ENCODE results near the gene CLIC1. TPM values are rescaled to one million over a fixed set of nuclear protein-coding genes. Genes with fewer than 3 reads are reported as not detected.

Gene CLIC1
- total RNA-seq, 2 donors from 2014 or later = 468 to 581 TPM

GRCh38 chr6:31776485-31776988, 40.2 kb upstream of the CLIC1 start:
- Mint-ChIP-seq H3K27ac (peak overlapping the region in 1 of 2 donors; percentile 79), H3K4me1 (ENCODE audit: low read depth in 2 of 2) (peaks cover 18 to 19% of the 10 kb centered on the region in 2 donors), H3K4me3 (peak overlapping the region; percentile 16), H3K9me3 (no peaks in the 10 kb centered on the region), H3K27me3 (no peaks in the 10 kb centered on the region), H3K36me3 (no peaks in the 10 kb centered on the region)
- DNase-seq (ENCODE audit: low spot score) (no peak), ATAC-seq (no peak)

DNA sequence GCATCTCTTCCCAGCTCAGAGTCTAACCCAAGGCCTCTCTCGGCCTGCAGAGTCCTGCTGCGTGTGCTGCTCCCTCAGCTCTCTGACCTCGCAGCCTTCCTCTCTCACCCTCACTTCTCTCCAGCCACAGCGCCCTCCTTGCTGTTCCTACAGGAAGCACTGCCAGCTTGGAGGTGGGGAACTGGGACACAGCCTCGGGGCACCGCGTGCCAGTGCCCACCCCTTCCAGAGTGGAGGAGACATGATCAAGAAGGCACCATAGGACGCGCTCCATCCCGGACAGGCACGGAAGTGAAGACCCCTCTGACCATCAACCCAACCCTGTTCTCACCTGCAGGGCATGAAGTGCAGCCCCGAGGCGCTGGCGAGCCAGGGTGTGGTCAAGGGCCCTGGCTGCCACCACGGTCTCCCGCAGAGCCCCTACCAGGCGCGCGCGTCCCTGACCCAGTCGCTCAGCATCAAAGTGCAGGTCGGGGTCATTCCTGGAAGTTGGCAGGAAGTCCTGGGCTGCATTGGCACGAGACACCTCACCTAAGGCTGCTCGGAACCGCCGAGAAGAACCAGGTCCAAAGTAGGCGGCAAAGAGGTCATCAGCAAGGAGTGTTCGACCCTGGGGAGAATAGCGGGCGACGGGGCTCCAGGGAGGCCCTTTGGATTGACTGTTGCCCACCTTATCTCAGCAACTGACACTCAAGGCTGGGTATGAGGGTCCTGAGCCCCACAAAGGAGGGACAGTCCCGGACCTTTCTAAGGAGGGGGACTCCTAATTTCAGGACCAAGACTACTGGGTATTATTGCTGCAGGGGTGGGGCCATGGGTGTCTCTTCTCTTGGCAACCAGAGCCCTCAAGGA, 39.5 kb upstream of the CLIC1 start:
- ATAC-seq = no peak
- Mint-ChIP-seq H3K27ac (peak overlapping the region in 1 of 2 donors; percentile 79), H3K36me3 (no peaks in the 10 kb centered on the region), H3K4me1 (ENCODE audit: low read depth in 2 of 2) (peaks cover 23 to 24% of the 10 kb centered on the region in 2 donors), H3K4me3 (peak overlapping the region; percentile 16), H3K9me3 (no peaks in the 10 kb centered on the region), H3K27me3 (no peaks in the 10 kb centered on the region)
- no peak for DNase-seq (ENCODE audit: low spot score)

GRCh38 chr6:31775184-31775583, 38.9 kb upstream of the CLIC1 start:
- Mint-ChIP-seq H3K4me3 (no peak overlapping the region), H3K36me3 (no peaks in the 10 kb centered on the region), H3K9me3 (no peaks in the 10 kb centered on the region), H3K4me1 (ENCODE audit: low read depth in 2 of 2) (peaks cover 23 to 24% of the 10 kb centered on the region in 2 donors), H3K27me3 (no peaks in the 10 kb centered on the region), H3K27ac (peak overlapping the region in 1 of 2 donors; percentile 79)
- DNase-seq (ENCODE audit: low spot score) (no peak), ATAC-seq (no peak)

GRCh38 chr6:31771992-31772358, 35.6 kb upstream of the CLIC1 start:
- no peak for DNase-seq (ENCODE audit: low spot score)
- Mint-ChIP-seq H3K4me1 (ENCODE audit: low read depth in 2 of 2) (peaks cover 23 to 24% of the 10 kb centered on the region in 2 donors), H3K27ac (no peak overlapping the region), H3K4me3 (no peak overlapping the region), H3K9me3 (no peaks in the 10 kb centered on the region), H3K27me3 (no peaks in the 10 kb centered on the region), H3K36me3 (no peaks in the 10 kb centered on the region)
- ATAC-seq = no peak

DNA sequence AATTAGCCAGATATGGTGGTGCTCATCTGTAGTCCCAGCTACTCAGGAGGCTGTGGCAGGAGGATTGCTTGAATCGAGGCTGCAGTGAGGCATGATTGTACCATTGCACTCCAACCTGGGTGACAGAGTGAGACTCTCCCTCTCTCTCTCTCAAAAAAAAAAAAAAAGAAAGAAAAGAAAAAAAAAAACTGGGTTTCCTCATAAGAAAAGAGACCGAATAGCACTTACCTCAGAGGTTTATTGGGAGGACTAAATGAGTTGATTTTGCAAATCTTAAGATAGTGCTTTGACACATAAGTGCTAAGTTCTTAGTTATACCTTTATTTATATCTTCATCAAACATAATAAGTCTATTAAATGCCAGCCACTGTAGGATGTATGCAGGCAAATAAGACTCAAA, 34.5 kb upstream of the CLIC1 start:
- Mint-ChIP-seq H3K27me3 (no peaks in the 10 kb centered on the region), H3K27ac (no peak overlapping the region), H3K4me1 (ENCODE audit: low read depth in 2 of 2) (peaks cover 17 to 19% of the 10 kb centered on the region in 2 donors), H3K4me3 (no peak overlapping the region), H3K9me3 (no peaks in the 10 kb centered on the region), H3K36me3 (no peaks in the 10 kb centered on the region)
- no peak for ATAC-seq
- no peak for DNase-seq (ENCODE audit: low spot score)

- ATAC-seq (peak; percentile 85 to 91), DNase-seq (ENCODE audit: low spot score) (peak; percentile 83)
- H3K36me3 Mint-ChIP-seq = no peaks in the 10 kb centered on the region
- peak overlapping the region; percentile 50 to 65 for H3K27ac Mint-ChIP-seq
- H3K9me3 Mint-ChIP-seq = no peaks in the 10 kb centered on the region
- no peaks in the 10 kb centered on the region for H3K27me3 Mint-ChIP-seq
- no peak overlapping the region for H3K4me3 Mint-ChIP-seq
- peaks cover 17% of the 10 kb centered on the region in 2 donors for H3K4me1 Mint-ChIP-seq (ENCODE audit: low read depth in 2 of 2)
These were observed 33.5 kb upstream of the CLIC1 start for GRCh38 chr6:31769684-31770371.

DNA sequence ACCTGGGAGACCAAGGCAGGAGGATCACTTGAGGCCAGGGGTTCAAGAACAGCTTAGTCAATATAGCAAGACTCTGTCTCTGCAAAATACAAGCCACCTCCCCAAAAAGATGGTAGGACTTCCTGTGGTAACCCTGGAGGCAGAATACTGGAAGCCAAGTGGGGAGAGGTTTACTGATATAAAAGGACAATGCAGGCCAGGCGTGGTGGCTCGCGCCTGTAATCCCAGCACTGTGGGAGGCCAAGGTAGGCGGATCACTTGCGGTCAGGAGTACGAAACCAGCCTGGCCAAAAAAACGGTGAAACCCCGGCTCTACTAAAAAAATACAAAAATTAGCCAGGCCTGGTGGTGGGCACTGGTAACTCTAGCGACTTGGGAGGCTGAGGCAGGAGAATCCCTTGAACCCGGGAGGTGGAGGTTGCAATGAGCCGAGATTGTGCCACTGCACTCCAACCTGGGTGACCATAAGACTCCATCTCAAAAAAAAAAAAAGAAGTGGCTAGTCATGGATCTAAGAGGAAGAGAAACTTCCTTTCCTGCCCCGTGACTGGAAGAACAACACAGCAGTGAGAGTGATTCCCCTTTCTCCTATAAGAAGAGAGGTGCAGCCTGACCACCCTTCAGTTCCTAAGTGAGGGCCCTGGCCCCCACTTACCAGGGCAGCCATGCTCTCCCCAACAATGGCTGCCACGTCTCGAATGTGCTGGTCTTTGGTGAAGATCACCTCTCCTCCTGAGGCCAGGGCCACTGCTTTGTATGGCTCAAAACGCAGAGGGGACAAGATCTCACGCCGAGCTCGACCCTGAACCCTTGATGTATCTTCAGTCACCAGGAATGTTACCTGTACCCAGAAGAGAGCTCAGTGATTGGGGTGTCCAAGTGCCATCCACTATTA, 32.3 kb upstream of the CLIC1 start:
- Mint-ChIP-seq H3K27me3 (no peaks in the 10 kb centered on the region), H3K36me3 (no peaks in the 10 kb centered on the region), H3K27ac (no peak overlapping the region), H3K4me3 (no peak overlapping the region), H3K9me3 (no peaks in the 10 kb centered on the region), H3K4me1 (ENCODE audit: low read depth in 2 of 2) (peaks cover 17% of the 10 kb centered on the region in 2 donors)
- ATAC-seq = no peak
- DNase-seq (ENCODE audit: low spot score) = no peak

DNA sequence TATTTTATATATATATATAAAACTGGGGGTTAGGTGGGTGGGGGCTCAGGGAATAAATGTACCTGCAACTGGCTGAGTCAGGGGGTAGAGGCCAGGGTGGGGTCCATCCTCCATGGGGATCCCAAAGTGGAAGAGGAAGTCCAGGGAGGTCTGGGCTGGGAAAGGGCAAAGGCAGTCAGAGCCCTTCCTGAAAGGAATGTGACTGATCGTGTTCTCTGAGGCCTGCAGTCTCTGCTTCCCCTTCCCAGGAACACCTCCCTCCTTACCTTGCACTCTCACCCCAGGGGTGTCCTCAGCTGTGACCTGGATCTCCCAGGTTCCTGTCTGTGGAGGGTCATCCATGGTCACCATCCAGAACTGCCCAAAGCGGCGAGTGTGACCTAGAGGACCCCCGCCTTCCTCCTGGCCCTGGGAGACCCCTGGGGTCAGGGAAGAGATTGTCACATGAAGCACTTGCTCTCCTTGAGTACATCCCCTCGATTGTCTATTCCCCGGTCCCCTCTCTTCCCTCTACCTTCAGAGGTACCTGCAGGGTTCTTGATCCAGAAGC, 30.8 kb upstream of the CLIC1 start:
- Mint-ChIP-seq H3K27me3 (no peaks in the 10 kb centered on the region), H3K4me3 (no peak overlapping the region), H3K4me1 (ENCODE audit: low read depth in 2 of 2) (peaks cover 12 to 15% of the 10 kb centered on the region in 2 donors), H3K9me3 (no peaks in the 10 kb centered on the region), H3K36me3 (no peaks in the 10 kb centered on the region), H3K27ac (no peak overlapping the region)
- DNase-seq (ENCODE audit: low spot score) = no peak
- no peak for ATAC-seq

GRCh38 chr6:31765910-31766794, 29.8 kb upstream of the CLIC1 start:
- ATAC-seq = no peak
- Mint-ChIP-seq H3K27ac (no peak overlapping the region), H3K9me3 (no peaks in the 10 kb centered on the region), H3K4me1 (ENCODE audit: low read depth in 2 of 2) (peaks cover 8 to 13% of the 10 kb centered on the region in 2 donors), H3K27me3 (no peaks in the 10 kb centered on the region), H3K36me3 (no peaks in the 10 kb centered on the region), H3K4me3 (no peak overlapping the region)
- DNase-seq (ENCODE audit: low spot score) = no peak

- Mint-ChIP-seq H3K36me3 (no peaks in the 10 kb centered on the region), H3K9me3 (no peaks in the 10 kb centered on the region), H3K4me1 (ENCODE audit: low read depth in 2 of 2) (peaks cover 7 to 15% of the 10 kb centered on the region in 2 donors), H3K4me3 (no peak overlapping the region), H3K27ac (no peak overlapping the region), H3K27me3 (no peaks in the 10 kb centered on the region)
- DNase-seq (ENCODE audit: low spot score) (no peak), ATAC-seq (no peak)
These were observed 29.2 kb upstream of the CLIC1 start for GRCh38 chr6:31765559-31765909.

DNA sequence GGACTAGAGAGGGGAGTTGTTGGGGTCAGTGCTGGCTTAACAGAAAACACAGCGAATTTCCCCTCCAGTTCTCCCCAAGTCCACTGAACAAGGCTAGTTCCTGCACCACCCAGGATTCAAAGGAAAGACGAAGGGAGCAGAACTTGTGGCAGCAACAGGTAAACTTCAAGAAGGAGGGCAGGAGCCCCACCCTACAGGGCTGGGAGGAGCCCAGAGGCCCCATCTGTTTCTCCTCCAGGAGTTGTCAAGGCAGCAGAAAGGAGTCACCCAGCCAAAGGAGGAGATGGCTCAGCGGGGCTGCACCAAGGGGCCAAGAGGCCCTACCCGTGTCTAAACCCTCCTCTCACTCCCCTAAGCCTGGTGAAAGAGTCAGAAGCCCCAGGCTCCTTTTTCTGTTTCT, 27.9 kb upstream of the CLIC1 start:
- H3K36me3 Mint-ChIP-seq = peaks cover 4% of the 10 kb centered on the region
- peaks cover 0 to 10% of the 10 kb centered on the region in 2 donors for H3K4me1 Mint-ChIP-seq (ENCODE audit: low read depth in 2 of 2)
- no peaks in the 10 kb centered on the region for H3K9me3 Mint-ChIP-seq
- H3K4me3 Mint-ChIP-seq = no peak overlapping the region
- no peak overlapping the region for H3K27ac Mint-ChIP-seq
- ATAC-seq (no peak), DNase-seq (ENCODE audit: low spot score) (no peak)
- no peaks in the 10 kb centered on the region for H3K27me3 Mint-ChIP-seq

DNA sequence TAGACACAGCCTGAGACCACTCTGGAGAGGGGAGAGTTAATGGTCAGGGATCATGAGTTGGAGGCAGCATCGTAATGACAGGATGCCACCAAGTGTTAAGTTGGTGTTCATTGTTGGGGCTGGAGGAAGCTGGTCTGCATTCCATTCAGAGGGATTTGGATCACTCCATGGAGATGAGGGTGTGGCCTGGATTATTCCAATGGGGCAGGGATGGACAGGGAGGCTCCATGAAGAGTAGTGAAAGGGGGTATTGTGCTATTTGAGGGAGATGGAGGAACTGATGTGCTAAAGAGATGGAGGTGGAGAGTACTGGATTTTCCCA, 27.2 kb upstream of the CLIC1 start:
- Mint-ChIP-seq H3K27ac (no peak overlapping the region), H3K4me1 (ENCODE audit: low read depth in 2 of 2) (peaks cover 0 to 10% of the 10 kb centered on the region in 2 donors), H3K36me3 (peaks cover 4% of the 10 kb centered on the region), H3K9me3 (no peaks in the 10 kb centered on the region), H3K27me3 (no peaks in the 10 kb centered on the region), H3K4me3 (no peak overlapping the region)
- no peak for ATAC-seq
- no peak for DNase-seq (ENCODE audit: low spot score)

Data from natural killer cell treated with Interleukin-12 subunit alpha and Interleukin-12 subunit beta and Interleukin-15 and Interleukin-18, amount 100 ng/mL, for 72 hours (primary cell).